ENCODE data around the gene C1QTNF7.

Gene C1QTNF7

GRCh38 chr4:15414551-15415091 lies 13.2 kb upstream of the C1QTNF7 start:
- DNase-seq, result no peak

- no peak for DNase-seq
Observed at GRCh38 chr4:15416357-15417232, 11.2 kb upstream of the C1QTNF7 start.

- DNase-seq, result no peak
Observed at GRCh38 chr4:15417233-15417660, 10.6 kb upstream of the C1QTNF7 start.

GRCh38 chr4:15418956-15419355 lies 8.9 kb upstream of the C1QTNF7 start:
- no peak for DNase-seq

GRCh38 chr4:15420642-15421041 lies 7.2 kb upstream of the C1QTNF7 start:
- DNase-seq, result no peak

GRCh38 chr4:15423285-15423711 lies 4.5 kb upstream of the C1QTNF7 start:
- no peak for DNase-seq

- no peak for DNase-seq
Observed at GRCh38 chr4:15425520-15425919, 2.3 kb upstream of the C1QTNF7 start.

GRCh38 chr4:15427161-15427560 lies 672 bp upstream of the C1QTNF7 start:
- DNase-seq, result no peak

- no peak for DNase-seq
Observed at GRCh38 chr4:15428611-15429010, 778 bp downstream of the C1QTNF7 start.

- no peak for DNase-seq
Observed at GRCh38 chr4:15434091-15434490, 6.3 kb downstream of the C1QTNF7 start.

- no peak for DNase-seq
Observed at GRCh38 chr4:15434676-15435075, 6.8 kb downstream of the C1QTNF7 start.

- DNase-seq, result peak; percentile 64
Observed at GRCh38 chr4:15436513-15436912, 8.7 kb downstream of the C1QTNF7 start.

GRCh38 chr4:15438939-15439524 lies 11.2 kb downstream of the C1QTNF7 start:
- no peak for DNase-seq

- DNase-seq, result no peak
Observed at GRCh38 chr4:15443371-15444160, 15.7 kb downstream of the C1QTNF7 start.

GRCh38 chr4:15444276-15444675 lies 16.4 kb downstream of the C1QTNF7 start:
- no peak for DNase-seq

- no peak for DNase-seq
Observed at GRCh38 chr4:15444879-15445547, 17.2 kb downstream of the C1QTNF7 start.

- DNase-seq, result no peak
Observed at GRCh38 chr4:15451181-15451865, 23.5 kb downstream of the C1QTNF7 start.

- no peak for DNase-seq
Observed at GRCh38 chr4:15451866-15452765, 24.3 kb downstream of the C1QTNF7 start.

GRCh38 chr4:15455290-15455689 lies 27.5 kb downstream of the C1QTNF7 start:
- DNase-seq, result no peak

- peak; percentile 43 for DNase-seq
Observed at GRCh38 chr4:15457406-15458201, 29.8 kb downstream of the C1QTNF7 start.

Data from NCI-H1105 treated with DMSO at 0.1 percent for 48 hours (cell line).